ENCODE results near the gene RFLNA. TPM values are rescaled to one million over a fixed set of nuclear protein-coding genes. Genes with fewer than 3 reads are reported as not detected.
A peak's percentile ranks its signal among the peaks of the same experiment; 100 is the strongest.

RFLNA gene
- total RNA-seq, 4 donors from 2014 or later, result 0.15 to 1.1 (median 0.23) TPM

GRCh38 chr12:124292385-124292784 is 2.5 kb upstream of the RFLNA start:
- Histone ChIP-seq H3K36me3 (no peaks in the 10 kb centered on the region), H3K4me1 (peaks cover 24 to 28% of the 10 kb centered on the region in 2 donors), H3K27ac (no peak overlapping the region), H3K4me3 (no peak overlapping the region), H3K9me3 (no peaks in the 10 kb centered on the region), H3K27me3 (peaks cover 0 to 2% (median 0%) of the 10 kb centered on the region in 3 donors)
- no peak for TF ChIP-seq POLR2A (IDR thresholded peaks at IDR 0.05)
- TF ChIP-seq CTCF (IDR thresholded peaks at IDR 0.05 in 4 of 5, conservative IDR thresholded peaks at IDR 0.05 in 1 of 5), result no peak
- intact Hi-C loops (cut with DNase I; ENCODE audit: low total_unique reads) (no loop called here), in situ Hi-C loops (cut with MboI; ENCODE audit: low sequenced_read_pairs in 4 of 4) (no loop called here)
- DNase-seq, result no peak
- no peak for ATAC-seq

- intact Hi-C loops (cut with DNase I; ENCODE audit: low total_unique reads), result no loop called here
- no peaks in the 10 kb centered on the region for H3K36me3 ChIP-seq
- in situ Hi-C loops (cut with MboI; ENCODE audit: low sequenced_read_pairs in 4 of 4), result no loop called here
- TF ChIP-seq CTCF (IDR thresholded peaks at IDR 0.05 in 4 of 5, conservative IDR thresholded peaks at IDR 0.05 in 1 of 5), result no peak
- no peak for TF ChIP-seq POLR2A (IDR thresholded peaks at IDR 0.05)
- no peaks in the 10 kb centered on the region for H3K9me3 ChIP-seq
- no peak for DNase-seq
- no peak for ATAC-seq
- peaks cover 26 to 28% of the 10 kb centered on the region in 2 donors for H3K4me1 ChIP-seq
- H3K4me3 ChIP-seq, result no peak overlapping the region
- H3K27ac ChIP-seq, result no peak overlapping the region
- H3K27me3 ChIP-seq, result peaks cover 0 to 2% (median 0%) of the 10 kb centered on the region in 3 donors
Measured at GRCh38 chr12:124293286-124294003, 1.4 kb upstream of the RFLNA start.

- Histone ChIP-seq H3K4me3 (peak overlapping the region; percentile 35 to 50 (median 46)), H3K9me3 (no peaks in the 10 kb centered on the region), H3K27me3 (peaks cover 0 to 2% (median 0%) of the 10 kb centered on the region in 3 donors), H3K4me1 (peaks cover 10 to 15% of the 10 kb centered on the region in 2 donors), H3K36me3 (no peaks in the 10 kb centered on the region), H3K27ac (no peak overlapping the region)
- TF ChIP-seq CTCF (IDR thresholded peaks at IDR 0.05 in 4 of 5, conservative IDR thresholded peaks at IDR 0.05 in 1 of 5) (no peak), POLR2A (IDR thresholded peaks at IDR 0.05) (no peak)
- intact Hi-C loops (cut with DNase I; ENCODE audit: low total_unique reads), result no loop called here
- in situ Hi-C loops (cut with MboI; ENCODE audit: low sequenced_read_pairs in 4 of 4), result no loop called here
- no peak for DNase-seq
- ATAC-seq, result no peak
Measured at GRCh38 chr12:124295431-124296058, 652 bp downstream of the RFLNA start.

GRCh38 chr12:124296295-124296915 is 1.5 kb downstream of the RFLNA start:
- Histone ChIP-seq H3K9me3 (no peaks in the 10 kb centered on the region), H3K27me3 (peaks cover 0 to 2% (median 0%) of the 10 kb centered on the region in 3 donors), H3K27ac (peak overlapping the region in 2 of 4 donors; percentile 4 to 33), H3K36me3 (no peaks in the 10 kb centered on the region), H3K4me1 (peaks cover 9 to 15% of the 10 kb centered on the region in 2 donors), H3K4me3 (no peak overlapping the region)
- TF ChIP-seq POLR2A (IDR thresholded peaks at IDR 0.05) (no peak), CTCF (IDR thresholded peaks at IDR 0.05 in 4 of 5, conservative IDR thresholded peaks at IDR 0.05 in 1 of 5) (no peak)
- ATAC-seq (no peak), DNase-seq (no peak)
- in situ Hi-C loops (cut with MboI; ENCODE audit: low sequenced_read_pairs in 4 of 4), result no loop called here
- intact Hi-C loops (cut with DNase I; ENCODE audit: low total_unique reads), result no loop called here
